ENCODE measurements around the gene PPP2R5E. TPM values are rescaled to one million over a fixed set of nuclear protein-coding genes. Genes with fewer than 3 reads are reported as not detected.

Gene PPP2R5E
- total RNA-seq, 2 experiments from 2014 or later: 12.5 to 47.8 TPM

DNA sequence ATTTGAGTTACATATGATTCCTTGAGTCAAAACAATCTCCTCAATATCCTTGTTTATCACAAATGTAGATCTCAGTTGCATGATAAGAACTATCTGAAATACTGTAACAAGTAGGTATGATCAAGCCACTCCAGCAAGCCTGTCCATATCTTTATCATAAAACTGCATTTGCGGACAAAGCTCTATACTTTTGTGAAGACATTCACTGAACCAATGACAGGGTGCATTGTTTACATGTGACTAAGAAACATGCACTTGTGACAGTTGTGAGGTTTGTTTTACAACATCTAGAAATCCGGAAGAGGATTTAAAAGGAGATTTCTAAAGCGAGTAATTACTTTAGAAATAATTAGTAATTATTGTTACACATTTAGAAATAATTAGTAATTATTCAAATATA, 111.7 kb downstream of the PPP2R5E start:
- H3K79me2 ChIP-seq (ENCODE audit: insufficient read depth, low read depth, low read length): peaks cover 27% of the 10 kb centered on the region; the same call in 1 of the 2 replicates

DNA sequence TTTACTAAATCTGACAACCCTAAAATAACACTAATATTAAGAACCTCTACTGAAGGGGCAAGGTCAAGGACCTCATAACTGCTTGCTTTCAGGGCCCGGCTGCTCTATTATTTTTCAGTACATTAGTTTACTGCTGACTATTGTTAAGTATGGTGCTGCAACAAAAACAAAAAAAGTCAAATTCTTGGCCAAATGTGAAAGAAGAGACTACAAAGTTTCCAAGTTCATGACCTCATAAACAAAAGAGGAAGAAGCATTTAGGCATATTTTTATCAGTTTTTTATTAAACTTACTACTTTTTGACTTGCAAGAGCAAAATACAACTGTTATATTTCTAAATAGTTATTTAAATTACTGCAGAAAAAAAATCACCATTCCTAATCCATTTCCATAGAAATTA, 114.7 kb downstream of the PPP2R5E start:
- H4K20me1 ChIP-seq (ENCODE audit: insufficient read depth, low read length): no peaks in the 10 kb centered on the region

More for the DNA sequence above, 111.7 kb downstream of the PPP2R5E start:
- no peak for DNase-seq (ENCODE audit: low spot score)
- CTCF ChIA-PET (ENCODE audit: unreplicated experiment): no interaction called here
- Histone ChIP-seq H3K9me3 (ENCODE audit: low read length) (no peaks in the 10 kb centered on the region), H3K4me3 (ENCODE audit: low read depth, low read length, poor library complexity, severe bottlenecking) (no peak overlapping the region), H4K20me1 (ENCODE audit: insufficient read depth, low read length) (no peaks in the 10 kb centered on the region), H2AFZ (ENCODE audit: low read length) (no peak overlapping the region), H3K4me2 (ENCODE audit: low read length) (no peak overlapping the region), H3K27ac (ENCODE audit: low read depth, low read length, poor library complexity, severe bottlenecking) (no peak overlapping the region), H3K4me1 (ENCODE audit: insufficient read depth, low read length, poor library complexity, severe bottlenecking) (peaks cover 27% of the 10 kb centered on the region), H3K9me2 (ENCODE audit: insufficient read depth, low read length) (no peaks in the 10 kb centered on the region), H3K36me3 (ENCODE audit: insufficient read depth, low read length) (no peaks in the 10 kb centered on the region)
- POLR2A ChIA-PET: interaction anchor here (0.5 kb wide), 1 partner anchor 28 kb away, joined by 3 read pairs; no protein-coding TSS in a partner anchor
- no peak for TF ChIP-seq EZH2phosphoT487 (IDR thresholded peaks at IDR 0.05; ENCODE audit: borderline replicate concordance, low read depth, low read length)
- BruUV-seq (replicated peaks): no TSS peak
- intact Hi-C loops (cut with micrococcal nuclease; ENCODE audit: unreplicated experiment): no loop called here

DNA sequence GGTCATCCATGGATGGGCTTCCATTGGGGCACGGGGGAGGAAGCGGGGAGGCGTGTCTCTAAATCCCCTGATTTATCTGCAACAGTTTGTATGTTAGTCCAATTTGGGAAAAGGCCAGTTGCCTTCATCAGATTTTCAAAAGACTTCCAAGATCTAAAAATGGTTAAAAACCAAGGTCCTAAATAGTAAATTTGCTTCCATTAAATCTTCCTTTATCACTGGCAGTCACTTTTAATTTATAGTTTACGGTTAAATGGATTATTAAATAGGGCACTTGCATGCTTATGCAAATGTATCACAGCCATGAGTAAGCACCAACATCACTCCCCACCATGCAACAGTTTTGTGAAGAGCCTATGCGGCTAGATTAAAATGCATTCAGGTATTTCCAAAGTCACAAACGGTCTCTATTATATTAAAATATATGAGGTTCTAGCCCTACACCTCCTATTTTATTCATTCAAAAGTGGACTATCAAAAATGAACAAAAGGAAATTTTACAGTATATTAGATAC, 116.3 kb downstream of the PPP2R5E start:
- H3K27ac ChIP-seq (ENCODE audit: low read depth, low read length, poor library complexity, severe bottlenecking): no peak overlapping the region
- H4K20me1 ChIP-seq (ENCODE audit: insufficient read depth, low read length): no peaks in the 10 kb centered on the region
- H3K4me1 ChIP-seq (ENCODE audit: insufficient read depth, low read length, poor library complexity, severe bottlenecking): no peaks in the 10 kb centered on the region
- H3K9me3 ChIP-seq (ENCODE audit: low read length): no peaks in the 10 kb centered on the region
- intact Hi-C loops (cut with micrococcal nuclease; ENCODE audit: unreplicated experiment): no loop called here
- no peaks in the 10 kb centered on the region; the same call in 1 of the 2 replicates for H3K79me2 ChIP-seq (ENCODE audit: insufficient read depth, low read depth, low read length)
- no peak overlapping the region for H2AFZ ChIP-seq (ENCODE audit: low read length)
- H3K9me2 ChIP-seq (ENCODE audit: insufficient read depth, low read length): no peaks in the 10 kb centered on the region
- no peak overlapping the region for H3K4me2 ChIP-seq (ENCODE audit: low read length)
- no peak overlapping the region for H3K4me3 ChIP-seq (ENCODE audit: low read depth, low read length, poor library complexity, severe bottlenecking)
- TF ChIP-seq EZH2phosphoT487 (IDR thresholded peaks at IDR 0.05; ENCODE audit: borderline replicate concordance, low read depth, low read length): no peak
- TF ChIP-seq, protein P1, sequence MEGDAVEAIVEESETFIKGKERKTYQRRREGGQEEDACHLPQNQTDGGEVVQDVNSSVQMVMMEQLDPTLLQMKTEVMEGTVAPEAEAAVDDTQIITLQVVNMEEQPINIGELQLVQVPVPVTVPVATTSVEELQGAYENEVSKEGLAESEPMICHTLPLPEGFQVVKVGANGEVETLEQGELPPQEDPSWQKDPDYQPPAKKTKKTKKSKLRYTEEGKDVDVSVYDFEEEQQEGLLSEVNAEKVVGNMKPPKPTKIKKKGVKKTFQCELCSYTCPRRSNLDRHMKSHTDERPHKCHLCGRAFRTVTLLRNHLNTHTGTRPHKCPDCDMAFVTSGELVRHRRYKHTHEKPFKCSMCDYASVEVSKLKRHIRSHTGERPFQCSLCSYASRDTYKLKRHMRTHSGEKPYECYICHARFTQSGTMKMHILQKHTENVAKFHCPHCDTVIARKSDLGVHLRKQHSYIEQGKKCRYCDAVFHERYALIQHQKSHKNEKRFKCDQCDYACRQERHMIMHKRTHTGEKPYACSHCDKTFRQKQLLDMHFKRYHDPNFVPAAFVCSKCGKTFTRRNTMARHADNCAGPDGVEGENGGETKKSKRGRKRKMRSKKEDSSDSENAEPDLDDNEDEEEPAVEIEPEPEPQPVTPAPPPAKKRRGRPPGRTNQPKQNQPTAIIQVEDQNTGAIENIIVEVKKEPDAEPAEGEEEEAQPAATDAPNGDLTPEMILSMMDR (conservative IDR thresholded peaks at IDR 0.05; ENCODE audit: low read length): no peak
- no TSS peak for BruUV-seq (replicated peaks)
- no peaks in the 10 kb centered on the region; the same call in 1 of the 2 replicates for H3K36me3 ChIP-seq (ENCODE audit: insufficient read depth, low read length)
- CTCF ChIA-PET (ENCODE audit: unreplicated experiment): no interaction called here
- no peak for DNase-seq (ENCODE audit: low spot score)
- POLR2A ChIA-PET: interaction anchor here (0.6 to 0.7 kb wide), 3 partner anchors 47 to 211 kb away, joined by 3 to 4 read pairs (median 3); no protein-coding TSS in a partner anchor

More for the DNA sequence above, 114.7 kb downstream of the PPP2R5E start:
- no peaks in the 10 kb centered on the region for H3K9me3 ChIP-seq (ENCODE audit: low read length)
- H3K36me3 ChIP-seq (ENCODE audit: insufficient read depth, low read length): no peaks in the 10 kb centered on the region
- intact Hi-C loops (cut with micrococcal nuclease; ENCODE audit: unreplicated experiment): no loop called here
- H3K4me1 ChIP-seq (ENCODE audit: insufficient read depth, low read length, poor library complexity, severe bottlenecking): no peaks in the 10 kb centered on the region
- CTCF ChIA-PET (ENCODE audit: unreplicated experiment): no interaction called here
- TF ChIP-seq, protein P1 (conservative IDR thresholded peaks at IDR 0.05; ENCODE audit: low read length): no peak
- no peak for TF ChIP-seq EZH2phosphoT487 (IDR thresholded peaks at IDR 0.05; ENCODE audit: borderline replicate concordance, low read depth, low read length)
- no peak overlapping the region for H2AFZ ChIP-seq (ENCODE audit: low read length)
- no TSS peak for BruUV-seq (replicated peaks)
- DNase-seq (ENCODE audit: low spot score): no peak
- no peaks in the 10 kb centered on the region for H3K9me2 ChIP-seq (ENCODE audit: insufficient read depth, low read length)
- H3K4me2 ChIP-seq (ENCODE audit: low read length): no peak overlapping the region
- H3K79me2 ChIP-seq (ENCODE audit: insufficient read depth, low read depth, low read length): no peaks in the 10 kb centered on the region; the same call in 1 of the 2 replicates
- POLR2A ChIA-PET: interaction anchor here (0.7 kb wide), 1 partner anchor 460 kb away, joined by 3 read pairs; no protein-coding TSS in a partner anchor
- H3K4me3 ChIP-seq (ENCODE audit: low read depth, low read length, poor library complexity, severe bottlenecking): no peak overlapping the region
- H3K27ac ChIP-seq (ENCODE audit: low read depth, low read length, poor library complexity, severe bottlenecking): no peak overlapping the region

All from OCI-LY7 (cell line).